GM12801 (cell line): ENCODE measurements around the gene ADPRH.

Experiments
- TF ChIP-seq, protein P1 (sequence below): IDR thresholded peaks from one replicate; pipeline ENCODE4 v1.5.1; 2011; ENCODE audit warnings: control low read depth; ENCODE audit not compliant: insufficient read length; ENCODE audit errors: extremely low read depth

ADPRH gene

DNA sequence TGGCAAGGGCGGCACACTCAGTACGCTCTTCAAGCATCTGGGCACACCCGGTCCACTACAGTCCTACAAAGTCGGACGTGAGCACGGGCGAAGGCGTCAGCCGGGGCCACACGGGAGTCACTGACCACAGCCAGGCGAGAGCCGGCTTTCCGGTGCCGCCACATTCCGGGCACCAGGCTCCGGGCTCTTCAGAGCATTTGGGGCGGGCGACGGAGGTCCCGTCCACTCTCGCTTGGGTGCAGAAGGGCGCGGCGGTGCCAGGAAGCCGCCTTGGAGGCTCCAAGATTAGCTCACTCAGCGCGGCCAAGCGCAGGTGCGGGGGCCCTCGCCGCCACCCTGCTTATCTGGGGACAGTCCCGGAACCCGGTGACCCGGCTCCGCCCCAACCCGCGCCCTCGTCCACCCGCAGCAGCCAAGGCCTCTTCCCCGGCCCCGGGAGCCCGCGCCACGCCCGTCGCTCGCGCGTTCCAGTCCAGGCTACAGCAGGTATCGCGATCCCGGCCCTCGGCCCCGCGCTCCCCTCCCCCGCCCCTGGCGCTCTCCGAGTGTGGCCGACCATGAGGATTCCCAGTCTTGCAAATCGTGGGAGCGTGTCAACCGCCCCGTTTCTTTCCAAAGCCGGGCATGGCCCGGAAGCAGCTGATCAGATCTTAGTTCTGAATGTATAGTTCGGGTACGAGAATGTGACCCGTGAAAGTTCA lies at the start of gene ADPRH:
TSS of gene ADPRH (plus strand) at position 127 of the 701 bp plus-strand sequence. CDS start 2,678 bp downstream, outside the sequence.
- TF ChIP-seq, protein P1, sequence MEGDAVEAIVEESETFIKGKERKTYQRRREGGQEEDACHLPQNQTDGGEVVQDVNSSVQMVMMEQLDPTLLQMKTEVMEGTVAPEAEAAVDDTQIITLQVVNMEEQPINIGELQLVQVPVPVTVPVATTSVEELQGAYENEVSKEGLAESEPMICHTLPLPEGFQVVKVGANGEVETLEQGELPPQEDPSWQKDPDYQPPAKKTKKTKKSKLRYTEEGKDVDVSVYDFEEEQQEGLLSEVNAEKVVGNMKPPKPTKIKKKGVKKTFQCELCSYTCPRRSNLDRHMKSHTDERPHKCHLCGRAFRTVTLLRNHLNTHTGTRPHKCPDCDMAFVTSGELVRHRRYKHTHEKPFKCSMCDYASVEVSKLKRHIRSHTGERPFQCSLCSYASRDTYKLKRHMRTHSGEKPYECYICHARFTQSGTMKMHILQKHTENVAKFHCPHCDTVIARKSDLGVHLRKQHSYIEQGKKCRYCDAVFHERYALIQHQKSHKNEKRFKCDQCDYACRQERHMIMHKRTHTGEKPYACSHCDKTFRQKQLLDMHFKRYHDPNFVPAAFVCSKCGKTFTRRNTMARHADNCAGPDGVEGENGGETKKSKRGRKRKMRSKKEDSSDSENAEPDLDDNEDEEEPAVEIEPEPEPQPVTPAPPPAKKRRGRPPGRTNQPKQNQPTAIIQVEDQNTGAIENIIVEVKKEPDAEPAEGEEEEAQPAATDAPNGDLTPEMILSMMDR, result no peak

DNA sequence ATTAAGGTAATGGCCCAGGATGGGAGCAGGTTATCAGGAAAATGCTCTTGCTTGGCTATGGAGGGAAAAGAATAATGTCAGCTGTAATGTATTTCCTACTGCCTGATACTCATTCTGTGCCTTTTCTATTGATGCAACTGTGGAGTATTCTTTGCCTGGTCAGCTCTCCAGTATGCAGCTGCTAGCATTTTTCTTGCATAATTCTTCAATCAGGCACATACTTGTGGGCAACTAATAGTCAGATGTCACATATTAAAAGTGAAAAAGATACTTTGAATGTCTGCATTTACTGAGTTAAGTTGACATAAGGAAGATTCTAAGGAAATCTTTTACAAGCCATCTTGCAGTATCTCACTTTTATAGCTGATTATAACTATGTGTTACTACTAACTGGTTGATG lies 49.4 kb upstream of the ADPRH start:
- TF ChIP-seq, protein P1, result no peak

- TF ChIP-seq, protein P1, result no peak
Measured at GRCh38 chr3:119530456-119530855, 48.8 kb upstream of the ADPRH start.

GRCh38 chr3:119531151-119531550 lies 48.1 kb upstream of the ADPRH start:
- TF ChIP-seq, protein P1, result no peak

- TF ChIP-seq, protein P1, result no peak
Measured at GRCh38 chr3:119534296-119534695, 45.0 kb upstream of the ADPRH start.

DNA sequence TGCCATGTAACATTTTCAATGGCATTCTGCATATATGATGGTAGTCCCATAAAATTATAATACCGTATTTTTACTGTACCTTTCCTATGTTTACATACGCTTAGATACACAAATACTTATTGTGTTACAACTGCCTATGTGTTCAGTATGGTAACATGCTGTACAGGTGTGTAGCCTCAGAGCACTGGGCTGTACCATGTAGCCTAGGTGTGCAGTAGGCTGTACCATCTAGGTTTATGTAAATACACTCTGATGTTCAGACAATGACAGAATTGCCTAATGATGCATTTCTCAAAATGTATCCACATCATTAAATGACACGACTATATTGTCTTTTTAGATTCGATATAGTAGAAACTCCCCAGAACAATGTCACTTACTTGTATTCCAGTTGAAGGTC lies 42.5 kb upstream of the ADPRH start:
- TF ChIP-seq, protein P1, result no peak

DNA sequence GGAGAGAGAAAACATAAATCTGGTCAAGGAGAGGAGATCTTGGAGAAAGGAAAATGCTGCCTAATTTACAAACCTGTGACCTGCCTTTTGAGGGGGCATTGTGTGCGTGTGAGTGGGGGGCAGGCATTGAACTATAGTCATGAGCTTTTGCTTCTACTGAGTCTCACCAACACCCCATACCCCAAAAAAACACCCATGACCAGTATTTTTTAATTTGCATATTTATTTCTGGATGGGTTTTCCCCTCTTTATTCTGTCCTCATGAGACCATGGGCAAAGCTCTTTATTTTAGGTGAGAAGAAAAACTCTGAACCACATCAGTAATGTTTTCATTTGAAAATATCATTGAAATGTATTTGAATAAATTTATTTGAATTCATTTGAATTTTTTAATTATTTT lies 40.5 kb upstream of the ADPRH start:
- TF ChIP-seq, protein P1, result no peak
